Activated B cell treated with CpG ODN at 0.5 μM for 24 hours (primary cell): ENCODE data around the gene ARHGEF10L. TPM values are rescaled to one million over a fixed set of nuclear protein-coding genes. Genes with fewer than 3 reads are reported as not detected.

Experiments used
- ATAC-seq: fragments of 200-7000 bp; cut with Tn5 transposase; one replicate; pipeline ENCODE4 v1.10.0; 2021; ENCODE audit warnings: low read depth, mild to moderate bottlenecking, moderate library complexity
- CTCF ChIA-PET: fragments of 350-600 bp; sonication (Branson Sonifier 250); formaldehyde crosslinking; loops from one replicate; lab custom pipeline; 2021; ENCODE audit warnings: antibody characterized with exemption; lab: Charles Lee
- POLR2A ChIA-PET: fragments of 350-600 bp; sonication (Branson Sonifier 250); formaldehyde crosslinking; loops from one replicate; lab custom pipeline; 2021; ENCODE audit warnings: antibody characterized with exemption; lab: Charles Lee
- DNase-seq: peaks from one replicate; pipeline ENCODE4 v3.0.0; 2022
- H3K27ac Mint-ChIP-seq: one replicate; pipeline ENCODE4 v1.8.0; 2020; ENCODE audit warnings: mixed read lengths
- H3K27me3 Mint-ChIP-seq: one replicate; pipeline ENCODE4 v1.8.0; 2021; ENCODE audit warnings: mixed read lengths
- H3K36me3 Mint-ChIP-seq: one replicate; pipeline ENCODE4 v1.8.0; 2021; ENCODE audit warnings: low read depth, mixed read lengths
- H3K4me1 Mint-ChIP-seq: one replicate; pipeline ENCODE4 v1.8.0; 2021; ENCODE audit warnings: mixed read lengths
- H3K4me3 Mint-ChIP-seq: one replicate; pipeline ENCODE4 v1.8.0; 2020; ENCODE audit warnings: mild to moderate bottlenecking, mixed read lengths
- H3K9me3 Mint-ChIP-seq: one replicate; pipeline ENCODE4 v1.8.0; 2020; ENCODE audit warnings: mixed read lengths
- intact Hi-C: fragments of 100-400 bp; cut with micrococcal nuclease; formaldehyde crosslinking; loops from one replicate; pipeline ENCODE4 v1.15.1; 2024
- total RNA-seq: library from RNA; stranded (reverse); gene quantifications from 2 replicates; pipeline ENCODE4 v1.2.3, GENCODE V29; 2022
- TF ChIP-seq, protein P1 (sequence below): fragments of 200-600 bp; IDR thresholded peaks from one replicate; pipeline ENCODE4 v1.8.0; 2022; ENCODE audit warnings: antibody characterized with exemption, mild to moderate bottlenecking

ARHGEF10L gene
- total RNA-seq, 1 donor from 2014 or later: 0.62 TPM

GRCh38 chr1:17639703-17640340 lies 100.3 kb downstream of the ARHGEF10L start:
- intact Hi-C loops: loop anchor here (10.0 kb wide), 1 partner anchor 105 kb away; the partner anchor contains the start of gene ARHGEF10L
- TF ChIP-seq, protein P1, sequence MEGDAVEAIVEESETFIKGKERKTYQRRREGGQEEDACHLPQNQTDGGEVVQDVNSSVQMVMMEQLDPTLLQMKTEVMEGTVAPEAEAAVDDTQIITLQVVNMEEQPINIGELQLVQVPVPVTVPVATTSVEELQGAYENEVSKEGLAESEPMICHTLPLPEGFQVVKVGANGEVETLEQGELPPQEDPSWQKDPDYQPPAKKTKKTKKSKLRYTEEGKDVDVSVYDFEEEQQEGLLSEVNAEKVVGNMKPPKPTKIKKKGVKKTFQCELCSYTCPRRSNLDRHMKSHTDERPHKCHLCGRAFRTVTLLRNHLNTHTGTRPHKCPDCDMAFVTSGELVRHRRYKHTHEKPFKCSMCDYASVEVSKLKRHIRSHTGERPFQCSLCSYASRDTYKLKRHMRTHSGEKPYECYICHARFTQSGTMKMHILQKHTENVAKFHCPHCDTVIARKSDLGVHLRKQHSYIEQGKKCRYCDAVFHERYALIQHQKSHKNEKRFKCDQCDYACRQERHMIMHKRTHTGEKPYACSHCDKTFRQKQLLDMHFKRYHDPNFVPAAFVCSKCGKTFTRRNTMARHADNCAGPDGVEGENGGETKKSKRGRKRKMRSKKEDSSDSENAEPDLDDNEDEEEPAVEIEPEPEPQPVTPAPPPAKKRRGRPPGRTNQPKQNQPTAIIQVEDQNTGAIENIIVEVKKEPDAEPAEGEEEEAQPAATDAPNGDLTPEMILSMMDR: no peak
- no peak for DNase-seq
- Mint-ChIP-seq H3K9me3 (no peaks in the 10 kb centered on the region), H3K4me1 (peaks cover 22% of the 10 kb centered on the region), H3K36me3 (no peaks in the 10 kb centered on the region), H3K27me3 (peaks cover 5% of the 10 kb centered on the region), H3K4me3 (no peak overlapping the region), H3K27ac (no peak overlapping the region)
- ChIA-PET POLR2A (no interaction called here), CTCF (interaction anchor here (0.8 kb wide), 1 partner anchor 22 kb away, joined by 3 read pairs; no protein-coding TSS in a partner anchor)
- no peak for ATAC-seq

DNA sequence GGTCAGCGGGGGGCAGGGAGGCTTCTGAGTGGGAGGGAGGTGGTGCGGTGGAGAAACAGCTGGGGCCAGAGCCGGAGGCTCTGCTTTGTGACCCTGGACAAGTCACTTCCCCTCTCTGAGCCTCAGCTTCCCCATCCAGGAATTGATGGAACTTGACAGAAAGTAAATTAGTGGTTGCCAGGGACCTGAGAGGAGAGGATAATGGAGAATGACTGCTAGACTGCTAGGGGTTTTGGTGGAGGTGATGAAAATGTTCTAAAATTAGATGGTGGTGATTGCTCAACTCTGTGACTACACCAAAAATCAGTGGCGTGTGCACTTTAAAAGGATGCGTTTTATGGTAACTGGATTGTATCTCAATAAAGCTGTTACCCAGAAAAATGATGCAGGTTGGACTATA lies 100.9 kb downstream of the ARHGEF10L start:
- intact Hi-C loops: no loop called here
- H3K36me3 Mint-ChIP-seq: no peaks in the 10 kb centered on the region
- TF ChIP-seq, protein P1: no peak
- DNase-seq: no peak
- ATAC-seq: no peak
- H3K27me3 Mint-ChIP-seq: peaks cover 5% of the 10 kb centered on the region
- ChIA-PET POLR2A (no interaction called here), CTCF (interaction anchor here (0.8 kb wide), 1 partner anchor 21 kb away, joined by 3 read pairs; no protein-coding TSS in a partner anchor)
- H3K27ac Mint-ChIP-seq: no peak overlapping the region
- H3K4me1 Mint-ChIP-seq: peaks cover 16% of the 10 kb centered on the region
- H3K4me3 Mint-ChIP-seq: no peak overlapping the region
- no peaks in the 10 kb centered on the region for H3K9me3 Mint-ChIP-seq

- no peak for DNase-seq
- no peak overlapping the region for H3K27ac Mint-ChIP-seq
- CTCF ChIA-PET: no interaction called here
These were observed 101.5 kb downstream of the ARHGEF10L start for GRCh38 chr1:17640975-17641374.

GRCh38 chr1:17642169-17642568 lies 102.7 kb downstream of the ARHGEF10L start:
- Mint-ChIP-seq H3K36me3 (no peaks in the 10 kb centered on the region), H3K4me3 (no peak overlapping the region), H3K9me3 (no peaks in the 10 kb centered on the region), H3K27ac (no peak overlapping the region), H3K4me1 (no peaks in the 10 kb centered on the region), H3K27me3 (peaks cover 5% of the 10 kb centered on the region)
- intact Hi-C loops: no loop called here
- ATAC-seq (no peak), DNase-seq (no peak)
- TF ChIP-seq, protein P1: no peak
- ChIA-PET CTCF (no interaction called here), POLR2A (no interaction called here)

More at GRCh38 chr1:17640975-17641374, 101.5 kb downstream of the ARHGEF10L start:
- no peaks in the 10 kb centered on the region for H3K9me3 Mint-ChIP-seq
- H3K36me3 Mint-ChIP-seq: no peaks in the 10 kb centered on the region
- POLR2A ChIA-PET: no interaction called here
- TF ChIP-seq, protein P1: no peak
- H3K4me3 Mint-ChIP-seq: no peak overlapping the region
- peaks cover 10% of the 10 kb centered on the region for H3K4me1 Mint-ChIP-seq
- peaks cover 5% of the 10 kb centered on the region for H3K27me3 Mint-ChIP-seq
- ATAC-seq: no peak
- intact Hi-C loops: no loop called here

DNA sequence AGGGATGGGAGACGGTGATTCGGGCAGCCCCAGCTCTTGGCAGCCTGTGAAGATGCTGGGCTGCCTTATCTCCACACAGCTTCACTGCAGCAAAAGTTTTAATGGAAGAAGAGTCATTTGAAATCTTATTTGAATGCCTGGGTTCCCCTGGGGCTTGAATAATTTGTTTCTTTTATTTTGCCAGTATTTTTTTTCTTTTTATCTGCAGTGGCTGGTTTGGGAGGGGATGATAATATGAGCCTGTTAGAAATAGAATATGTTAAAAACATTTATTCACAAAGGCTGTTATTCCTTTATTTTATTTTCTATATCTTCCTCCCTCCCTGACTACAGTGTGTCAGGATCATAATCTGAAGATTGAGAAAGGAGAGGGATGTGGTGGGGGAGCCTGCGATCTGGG lies 103.4 kb downstream of the ARHGEF10L start:
- POLR2A ChIA-PET: no interaction called here
- intact Hi-C loops: no loop called here
- no peak overlapping the region for H3K27ac Mint-ChIP-seq
- H3K4me1 Mint-ChIP-seq: no peaks in the 10 kb centered on the region
- H3K27me3 Mint-ChIP-seq: peaks cover 5% of the 10 kb centered on the region
- DNase-seq: no peak
- no peaks in the 10 kb centered on the region for H3K9me3 Mint-ChIP-seq
- no peak overlapping the region for H3K4me3 Mint-ChIP-seq
- no peaks in the 10 kb centered on the region for H3K36me3 Mint-ChIP-seq
- TF ChIP-seq, protein P1: no peak
- ATAC-seq: no peak
- CTCF ChIA-PET: no interaction called here
